Stimulated activated naive CD4-positive, alpha-beta T cell (primary cell): ENCODE data around the gene BLVRA.
A peak's percentile ranks its signal among the peaks of the same experiment; 100 is the strongest.
"Not testable (repeated sequence)": the region's sequence is repeated elsewhere in the genome, so short reads cannot be mapped to it uniquely, and the experiment has no call there.

Experiments
- DNase-seq, 6 experiments: peaks; one replicate each; lab custom pipeline; 2025; lab: John Stamatoyannopoulos, UW

The BLVRA gene, protein sequence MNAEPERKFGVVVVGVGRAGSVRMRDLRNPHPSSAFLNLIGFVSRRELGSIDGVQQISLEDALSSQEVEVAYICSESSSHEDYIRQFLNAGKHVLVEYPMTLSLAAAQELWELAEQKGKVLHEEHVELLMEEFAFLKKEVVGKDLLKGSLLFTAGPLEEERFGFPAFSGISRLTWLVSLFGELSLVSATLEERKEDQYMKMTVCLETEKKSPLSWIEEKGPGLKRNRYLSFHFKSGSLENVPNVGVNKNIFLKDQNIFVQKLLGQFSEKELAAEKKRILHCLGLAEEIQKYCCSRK

DNA sequence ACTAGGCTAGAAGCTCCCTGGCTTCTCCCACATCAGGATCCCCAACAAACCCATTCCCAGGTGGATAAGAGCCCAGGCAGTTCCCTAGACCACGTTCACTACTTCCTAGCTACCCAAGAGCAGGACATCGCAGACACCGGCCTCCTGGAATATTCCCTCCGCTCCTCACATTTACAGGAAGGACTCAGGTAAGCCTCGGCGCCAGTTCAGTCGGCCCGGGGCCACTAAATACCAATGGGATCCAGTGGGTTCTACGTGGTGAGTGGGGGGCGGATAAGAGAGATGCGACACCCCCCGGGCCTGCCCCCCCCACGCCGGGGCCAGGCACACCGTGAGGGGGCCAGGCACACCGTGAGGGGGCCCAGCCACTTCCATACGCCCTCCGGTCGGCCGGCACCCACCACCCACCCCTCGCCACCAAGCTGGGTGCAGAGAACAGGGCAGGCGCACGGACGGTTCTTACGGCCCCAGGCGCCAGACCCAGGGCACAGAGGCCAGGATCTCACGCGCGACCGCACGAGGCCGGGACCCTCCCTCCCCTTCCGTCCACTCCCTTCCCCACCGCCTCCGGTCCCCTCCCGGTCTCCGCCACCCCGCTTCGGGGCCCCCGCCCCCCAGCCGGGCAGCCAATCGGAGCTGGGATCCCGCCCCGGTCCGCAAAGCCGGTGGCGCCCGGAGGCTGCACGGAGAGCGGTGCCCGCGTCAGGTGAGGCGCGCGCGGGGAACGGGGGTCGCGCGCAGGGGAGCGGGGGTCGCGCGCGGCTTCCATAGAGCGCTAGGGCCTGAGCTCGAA, at the start of gene BLVRA:
Gene BLVRA (plus strand): TSS at position 652 of the 793 bp plus-strand sequence. CDS start 12,479 bp downstream, outside the sequence.
- DNase-seq: peak; percentile 34 to 70 (median 58)

DNA sequence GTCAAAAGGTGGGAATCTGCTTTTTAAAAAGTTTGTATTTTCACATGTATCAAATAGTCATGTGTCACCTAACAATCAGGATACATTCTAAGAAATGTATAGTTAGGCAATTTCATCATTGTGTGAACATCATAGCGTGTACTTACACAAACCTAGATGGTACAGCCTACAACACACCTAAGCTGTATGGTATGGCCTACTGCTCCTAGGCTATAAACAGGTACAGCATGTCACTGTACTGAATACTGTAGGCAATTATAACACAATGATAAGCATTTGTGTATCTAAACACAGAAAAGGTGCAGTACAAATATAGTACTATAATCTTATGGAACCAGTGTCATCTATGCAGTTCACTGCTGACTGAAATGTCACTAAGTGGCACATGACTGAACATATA, 47.0 kb upstream of the BLVRA start:
- no peak for DNase-seq

DNA sequence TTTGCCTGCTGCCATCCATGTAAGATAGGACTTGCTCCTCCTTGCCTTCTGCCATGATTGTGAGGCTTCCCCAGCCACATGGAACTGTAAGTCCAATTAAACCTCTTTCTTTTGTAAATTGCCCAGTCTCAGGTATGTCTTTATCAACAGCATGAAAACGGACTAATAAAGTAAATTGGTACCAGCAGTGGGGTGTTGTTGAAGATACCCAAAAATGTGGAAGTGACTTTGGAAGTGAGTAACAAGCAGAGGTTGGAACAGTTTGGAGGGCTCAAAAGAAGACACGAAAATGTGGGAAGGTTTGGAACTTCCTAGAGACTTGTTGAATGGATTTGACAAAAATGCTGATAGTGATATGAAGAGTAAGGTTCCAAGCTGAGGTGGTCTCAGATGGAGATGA, 42.5 kb upstream of the BLVRA start:
- DNase-seq: not testable (repeated sequence)

DNA sequence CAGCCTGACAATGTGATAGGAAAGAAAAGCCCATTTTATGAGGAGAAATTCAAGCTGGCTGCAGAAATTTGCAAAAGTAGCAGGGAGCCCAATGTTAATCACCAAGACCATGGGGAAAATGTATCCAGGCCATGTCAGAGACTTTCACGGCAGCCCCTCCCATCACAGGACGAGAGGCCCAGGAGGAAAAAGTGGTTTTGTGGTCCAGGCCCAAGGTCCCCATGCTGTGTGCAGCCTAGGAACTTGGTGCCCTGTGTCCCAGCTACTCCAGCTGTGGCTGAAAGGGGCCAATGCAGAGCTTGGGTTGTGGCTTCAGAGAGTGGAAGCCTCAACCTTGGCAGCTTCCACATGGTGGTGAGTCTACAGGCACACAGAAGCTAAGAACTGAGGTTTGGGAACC, 41.9 kb upstream of the BLVRA start:
- DNase-seq: no peak

DNA sequence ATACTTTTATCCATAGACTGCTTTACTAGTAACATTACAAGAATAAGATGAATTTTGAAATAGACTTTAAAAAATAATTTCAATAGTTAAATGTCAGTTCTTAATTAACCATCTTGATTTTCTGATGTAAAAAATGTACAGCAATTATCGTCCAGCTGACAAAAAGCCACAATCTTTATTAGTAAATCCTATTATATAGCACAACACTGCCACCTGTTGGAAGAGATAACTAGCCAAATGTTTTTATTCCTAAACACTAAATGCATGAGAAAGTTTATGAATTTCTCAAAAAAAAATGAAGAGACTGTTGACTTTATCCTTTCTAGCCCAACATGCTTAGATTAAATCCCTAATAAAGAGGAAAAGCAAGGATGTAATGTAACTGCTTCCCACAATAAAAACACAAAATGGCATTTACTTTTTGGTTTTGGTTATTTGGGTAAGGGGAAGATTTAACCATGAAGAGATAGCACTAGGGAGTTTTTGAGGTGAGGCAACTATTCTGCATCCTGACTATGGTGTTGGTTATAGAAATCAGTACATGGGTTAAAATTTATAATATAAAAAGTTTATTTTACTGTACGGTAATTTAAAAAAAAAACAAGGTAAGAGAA, 37.2 kb upstream of the BLVRA start:
- DNase-seq: peak in 3 of 6 experiments; percentile 25 to 70 (median 59)

DNA sequence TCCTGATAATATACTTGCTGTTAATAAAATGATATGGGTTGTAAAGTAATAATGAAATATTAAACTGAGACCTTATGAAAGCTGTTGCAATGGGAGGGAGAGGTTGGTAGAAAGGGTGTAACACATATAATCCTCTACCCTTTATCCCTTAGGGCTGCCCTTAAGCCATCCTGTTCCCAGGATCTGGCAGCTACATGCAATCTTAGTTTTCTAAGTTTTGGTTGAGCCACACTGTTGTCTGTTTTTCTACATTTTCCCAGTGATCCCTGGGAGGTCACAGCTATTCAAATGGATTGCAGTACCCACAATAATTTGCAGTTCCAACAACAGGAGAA, 35.5 kb upstream of the BLVRA start:
- no peak for DNase-seq

DNA sequence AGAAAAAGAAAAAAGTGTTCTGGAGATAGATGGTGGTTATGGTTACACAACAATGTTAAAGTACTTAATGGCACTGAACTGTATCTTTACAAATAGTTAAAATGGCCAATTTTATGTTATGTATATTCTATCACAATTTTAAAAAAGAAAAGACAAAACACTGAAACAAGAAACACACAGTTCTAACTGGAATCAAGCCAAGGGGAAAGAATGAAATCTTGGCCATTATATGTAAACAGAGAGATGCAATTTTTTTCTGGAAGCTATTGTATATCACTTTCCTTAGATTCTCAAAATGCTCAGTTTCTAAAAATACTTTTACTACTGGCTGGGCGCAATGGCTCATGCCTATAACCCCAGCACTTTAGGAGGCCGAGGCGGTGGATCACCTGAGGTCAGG, 33.2 kb upstream of the BLVRA start:
- no peak for DNase-seq

DNA sequence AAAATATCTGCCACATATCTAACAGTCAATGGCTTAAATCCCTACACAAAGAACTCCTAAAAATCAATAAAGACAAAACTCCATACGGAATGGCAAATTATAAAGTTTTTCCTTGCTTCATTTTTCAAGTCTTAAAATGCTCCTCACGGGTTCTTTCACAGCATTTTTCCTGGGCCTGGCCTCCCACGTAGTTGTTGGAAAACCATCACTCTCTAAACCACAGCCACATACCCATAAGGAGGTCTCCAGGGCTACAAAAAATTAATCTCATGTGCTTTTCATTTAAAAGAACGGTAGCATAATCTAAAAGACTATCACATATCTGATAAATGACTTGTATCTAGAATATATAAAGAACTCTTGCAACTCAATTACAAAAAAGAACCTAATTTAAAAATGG, 32.0 kb upstream of the BLVRA start:
- DNase-seq: no peak

DNA sequence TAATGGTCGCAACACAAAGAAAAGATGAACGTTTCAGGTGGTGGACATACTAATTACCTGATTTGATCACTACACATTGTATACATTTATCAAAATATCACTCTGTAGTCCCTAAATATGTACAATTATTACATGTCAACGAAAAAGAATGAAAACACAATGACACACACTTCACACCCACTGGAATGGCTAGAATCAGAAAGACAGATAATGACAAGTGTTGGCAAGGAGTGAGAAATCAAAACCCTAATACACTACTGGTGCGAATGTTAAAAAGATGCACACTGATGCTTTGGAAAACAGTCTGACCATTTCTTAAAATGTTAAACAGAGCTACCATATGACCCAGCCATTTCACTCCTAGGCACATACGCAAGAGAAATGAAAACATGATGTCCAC, 31.5 kb upstream of the BLVRA start:
- no peak for DNase-seq

DNA sequence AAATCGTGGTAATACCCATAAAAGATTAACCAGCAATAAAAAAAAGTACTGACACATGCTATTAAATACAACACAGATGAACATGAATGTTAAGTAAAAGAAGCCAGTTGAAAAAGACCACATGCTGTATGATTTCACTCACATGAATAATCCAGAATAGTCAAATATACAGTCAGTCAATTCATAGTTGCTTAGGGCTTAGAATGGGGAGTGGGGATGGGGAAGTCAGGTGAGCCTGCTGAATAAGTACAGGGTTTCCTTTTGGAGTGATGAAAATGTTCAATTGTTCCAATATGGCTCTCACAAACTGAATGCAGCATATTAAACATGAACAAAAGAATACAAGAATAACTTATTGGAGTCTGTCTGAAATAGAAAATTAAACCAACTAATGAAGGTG, 31.0 kb upstream of the BLVRA start:
- DNase-seq: no peak

DNA sequence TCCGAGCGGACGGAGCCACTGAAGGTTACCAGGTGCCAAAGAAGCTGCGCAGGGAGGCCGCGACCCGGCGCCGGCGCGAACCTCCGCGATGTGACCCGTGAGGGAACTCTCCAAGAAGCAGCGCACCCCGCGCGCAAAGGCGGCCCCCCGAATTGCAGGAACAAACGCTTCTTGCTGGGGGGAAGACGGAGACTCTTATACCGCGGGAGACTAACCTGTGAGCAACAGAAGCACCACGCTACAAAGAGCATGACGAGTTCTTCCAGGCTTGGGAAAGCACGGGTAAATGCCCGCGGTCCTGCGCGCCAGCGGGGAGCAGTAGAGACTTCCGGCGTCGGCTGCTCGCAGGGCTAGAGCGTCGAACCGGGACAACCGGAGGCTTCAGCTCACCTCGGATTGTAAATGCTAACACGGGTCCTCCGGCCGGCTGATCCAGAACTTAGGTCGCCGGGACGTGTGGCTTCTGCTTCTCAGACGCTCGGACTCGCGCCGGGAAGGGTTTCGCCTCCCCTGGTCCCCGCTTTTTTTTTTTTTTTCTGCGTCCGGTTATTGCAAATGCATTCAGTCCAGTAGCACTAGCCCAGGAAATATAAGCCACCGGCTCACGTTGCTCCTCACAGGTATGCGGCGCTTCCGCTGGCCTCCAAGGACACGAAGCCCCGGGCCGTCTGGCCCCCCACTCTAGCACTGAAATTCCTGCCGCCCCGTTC, 29.1 kb upstream of the BLVRA start, which contains the start of gene COA1:
Gene COA1 (minus strand): TSS at position 310 of the 710 bp plus-strand sequence. CDS start 80,909 bp downstream, outside the sequence.
- DNase-seq: peak; percentile 67 to 86 (median 74)

DNA sequence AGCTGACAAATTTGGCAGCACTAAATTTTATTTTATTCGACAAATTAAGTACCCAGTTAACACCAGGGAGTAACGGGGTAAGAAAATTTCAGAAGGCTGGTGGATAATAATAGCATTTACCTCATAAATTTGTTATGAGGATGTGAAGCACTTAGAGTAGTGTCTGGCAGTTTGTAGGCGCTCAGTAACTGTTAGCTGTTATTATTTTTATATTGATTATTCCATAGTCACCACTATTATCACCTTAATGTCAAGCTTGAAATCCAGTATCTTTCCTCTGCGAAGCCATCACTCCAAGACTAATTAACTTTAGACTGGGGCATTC, 28.6 kb upstream of the BLVRA start:
- DNase-seq: no peak

DNA sequence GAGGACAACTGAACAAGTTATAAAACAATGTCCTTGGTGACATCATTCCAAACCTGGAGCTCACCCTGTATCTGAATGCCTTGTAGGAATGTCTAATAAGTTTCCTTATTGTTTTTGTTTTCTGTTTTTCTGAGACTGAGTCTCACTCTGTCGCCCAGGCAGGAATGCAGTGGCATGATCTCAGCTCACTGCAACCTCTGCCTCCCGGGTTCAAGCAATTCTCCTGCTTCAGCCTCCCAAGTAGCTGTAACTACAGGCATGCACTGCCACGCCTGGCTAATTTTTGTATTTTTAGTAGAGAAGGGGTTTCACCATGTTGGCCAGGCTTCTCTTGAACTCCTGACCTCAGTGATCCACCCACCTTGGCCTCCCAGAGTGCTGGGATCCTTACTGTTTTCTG, 27.0 kb upstream of the BLVRA start:
- not testable (repeated sequence) for DNase-seq

DNA sequence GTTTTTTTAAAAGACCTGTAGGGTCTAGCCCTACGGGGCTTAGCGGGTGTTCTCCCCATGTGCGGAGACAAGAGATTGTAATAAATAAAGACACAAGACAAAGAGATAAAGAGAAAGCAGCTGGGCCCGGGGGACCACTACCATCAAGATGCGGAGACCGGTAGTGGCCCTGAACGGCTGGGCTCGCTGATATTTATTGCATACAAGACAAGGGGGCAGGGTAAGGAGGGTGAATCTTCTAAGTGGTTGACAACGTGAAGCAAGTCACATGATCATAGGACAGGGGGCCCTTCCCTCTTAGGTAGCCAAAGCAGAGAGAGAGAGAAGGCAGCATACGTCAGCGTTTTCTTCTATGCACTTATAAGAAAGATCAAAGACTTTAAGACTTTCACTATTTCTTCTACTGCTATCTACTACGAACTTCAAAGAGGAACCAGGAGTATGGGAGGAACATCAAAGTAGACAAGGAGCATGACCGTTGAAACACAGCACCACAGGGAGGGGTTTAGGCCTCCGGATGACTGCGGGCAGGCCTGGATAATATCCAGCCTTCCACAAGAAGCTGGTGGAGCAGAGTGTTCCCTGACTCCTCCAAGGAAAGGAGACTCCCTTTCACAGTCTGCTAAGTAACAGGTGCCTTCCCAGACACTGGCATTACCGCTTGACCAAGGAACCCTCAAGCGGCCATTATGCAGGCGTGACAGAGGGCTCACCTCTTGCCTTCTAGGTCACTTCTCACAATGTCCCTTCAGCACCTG, 23.7 kb upstream of the BLVRA start:
- not testable (repeated sequence) for DNase-seq

DNA sequence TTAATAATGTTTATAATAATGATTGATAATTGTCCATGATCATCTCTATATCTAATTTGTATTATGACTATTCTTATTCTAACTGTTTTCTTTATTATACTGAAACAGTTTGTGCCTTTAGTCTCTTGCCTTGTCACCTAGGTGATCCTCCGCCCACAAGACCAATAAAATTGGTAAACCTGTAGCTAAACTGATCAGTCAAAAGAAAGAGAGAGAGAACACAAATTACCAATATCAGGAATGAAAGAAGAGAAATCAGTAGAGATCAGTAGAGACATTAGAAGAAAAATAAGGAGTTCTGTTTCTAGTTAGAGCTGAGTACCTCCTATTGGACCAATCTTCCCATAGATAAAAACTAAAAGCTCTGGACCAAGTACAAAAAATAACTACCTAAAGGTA, 23.1 kb upstream of the BLVRA start:
- no peak for DNase-seq

DNA sequence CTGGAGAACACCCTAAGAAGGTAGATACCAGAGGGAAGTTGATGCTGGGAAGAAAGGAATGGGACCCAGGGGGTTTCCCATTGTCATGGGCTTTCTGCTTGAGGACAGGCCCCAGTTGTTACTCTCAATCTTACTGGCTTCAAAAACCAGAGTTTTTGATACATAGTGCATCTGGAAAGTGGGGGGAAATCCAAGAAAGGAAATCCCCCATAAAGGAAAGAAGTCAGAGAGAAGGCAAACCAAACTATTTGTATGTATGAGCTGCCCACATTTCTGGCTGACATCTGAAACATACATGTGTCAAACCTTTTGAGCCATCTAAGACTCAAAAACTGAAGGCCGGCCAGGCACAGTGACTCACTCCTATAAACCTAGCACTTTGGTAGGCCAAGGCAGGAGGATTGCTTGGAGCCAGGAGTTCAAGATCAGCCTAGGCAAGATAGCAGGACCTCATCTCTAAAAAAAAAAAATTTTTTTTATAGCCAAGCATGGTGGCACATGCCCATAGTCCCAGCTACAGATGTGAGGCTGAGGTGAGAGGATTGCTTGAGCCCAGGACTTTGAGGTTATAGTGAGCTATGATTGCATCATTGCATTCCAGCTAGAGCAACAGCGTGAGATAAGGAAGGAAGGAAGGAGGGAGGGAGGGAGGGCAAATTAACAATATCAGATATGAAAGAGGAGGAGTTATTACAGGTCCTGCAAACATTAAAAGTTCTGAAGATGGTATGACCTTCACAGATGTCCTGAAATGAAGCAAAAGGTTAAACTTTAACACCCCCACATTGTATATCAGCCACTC, 22.5 kb upstream of the BLVRA start:
- no peak for DNase-seq

DNA sequence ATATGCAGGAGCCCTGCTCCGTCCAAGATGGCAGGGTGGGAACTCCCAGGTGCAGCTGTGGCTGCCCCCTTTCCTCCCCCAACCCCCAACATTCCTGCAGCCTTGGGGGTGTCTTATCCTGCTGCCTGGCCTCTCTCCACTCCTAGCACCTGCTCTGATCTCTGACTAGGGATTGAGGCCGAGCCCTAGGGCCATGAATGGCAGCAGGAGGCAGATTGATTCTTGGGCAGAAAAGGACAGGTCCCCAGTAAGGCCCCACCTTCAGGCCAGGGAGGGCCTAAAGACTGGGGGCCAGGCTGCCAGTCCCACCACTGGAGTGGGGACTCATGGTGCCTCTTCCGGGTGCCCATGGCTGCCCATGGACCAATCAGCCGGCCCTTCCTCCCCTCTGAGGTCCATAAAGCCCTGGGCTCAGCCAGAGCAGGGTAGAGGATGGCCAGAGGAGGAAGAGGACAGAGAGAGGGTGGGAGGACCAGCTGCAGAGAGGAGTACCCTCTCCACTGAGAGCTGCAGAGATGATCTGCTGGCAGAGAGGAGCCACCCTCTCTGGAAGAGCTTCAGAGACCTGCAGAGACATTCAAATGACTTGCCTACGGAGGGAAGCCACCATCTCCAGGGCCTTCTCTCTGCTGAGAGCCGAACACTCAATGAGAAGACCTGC, 20.9 kb upstream of the BLVRA start:
- no peak for DNase-seq

DNA sequence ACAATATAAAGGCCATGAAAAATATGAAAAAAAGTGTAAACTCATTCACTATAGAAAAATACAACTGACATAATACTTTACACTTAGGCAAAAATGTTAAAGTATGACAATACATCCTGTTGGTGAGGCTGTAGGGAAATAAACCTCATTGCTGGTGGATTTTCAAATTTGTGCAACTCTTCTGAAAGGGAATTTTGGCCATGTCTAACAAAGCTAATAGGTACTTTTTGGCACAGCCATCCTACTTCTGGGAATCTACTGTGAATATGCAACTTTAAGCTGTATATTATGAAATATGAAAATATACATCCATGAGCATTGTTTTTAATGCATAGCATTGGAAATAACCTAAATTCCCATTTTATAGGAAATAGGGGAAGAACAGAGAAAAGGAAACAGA, 15.8 kb upstream of the BLVRA start:
- DNase-seq: no peak

DNA sequence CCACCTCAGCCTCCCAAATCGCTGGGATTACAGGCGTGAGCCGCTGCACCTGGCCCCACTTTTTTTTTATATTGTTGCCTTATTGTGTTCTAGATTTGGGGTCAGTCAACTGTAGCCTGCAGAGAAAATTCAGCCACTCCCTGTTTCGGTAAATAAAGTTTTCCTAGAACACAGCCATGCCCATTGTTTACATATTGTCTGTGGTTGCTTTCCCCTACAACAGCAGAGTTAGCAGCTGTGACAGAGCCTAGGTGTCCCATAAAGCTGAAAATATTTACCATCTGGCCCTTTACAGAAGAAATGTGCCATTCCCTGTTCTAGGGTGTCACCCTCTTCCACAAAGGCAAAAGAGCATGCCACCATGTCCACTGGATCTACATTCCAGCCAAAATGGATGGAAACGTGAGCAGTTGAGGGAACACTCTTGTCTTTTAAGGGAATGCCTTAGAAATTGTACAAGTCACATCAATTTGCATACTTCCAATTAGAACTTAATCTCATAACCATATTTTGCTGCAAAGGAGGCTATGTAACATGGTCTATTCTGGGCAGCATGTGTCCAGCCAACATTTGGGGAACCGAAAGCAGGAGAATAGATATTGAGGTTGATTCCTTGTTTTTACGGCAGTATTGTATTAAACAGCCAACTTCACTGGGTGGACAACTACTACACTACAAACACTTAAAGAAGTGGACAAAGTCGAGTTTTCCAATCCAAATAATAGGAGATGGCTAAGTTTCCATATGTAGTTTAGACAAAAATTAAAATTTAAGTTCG, 11.0 kb upstream of the BLVRA start:
- DNase-seq: no peak
